HepG2 (cell line): Measurements from ENCODE around the gene HIRA. TPM values are rescaled to one million over a fixed set of nuclear protein-coding genes. Genes with fewer than 3 reads are reported as not detected.

Source experiments
- ATAC-seq: fragments of 200-7000 bp; cut with Tn5 transposase; 3 replicates; pipeline ENCODE4 v1.9.1; 2020; ENCODE audit warnings: mild to moderate bottlenecking, moderate library complexity
- BruUV-seq: library from RNA; stranded (reverse); fragments of 400-500 nt; replicated peaks from 2 replicates; lab custom pipeline; 2021; lab: Mats Ljungman, UMichigan
- CTCF ChIA-PET: fragments of 300-600 bp; formaldehyde crosslinking; extraction: SDS; loops from one replicate; lab custom pipeline; 2021; ENCODE audit warnings: low total read pairs, inconsistent platforms, low intra/inter-chr PET ratio; lab: Yijun Ruan, JAX
- POLR2A ChIA-PET: fragments of 350-600 bp; sonication (Branson Sonifier 250); formaldehyde crosslinking; loops from one replicate; lab custom pipeline; 2020; ENCODE audit warnings: antibody characterized with exemption, inconsistent platforms; lab: Yijun Ruan, JAX
- DNase-seq: peaks from one replicate; pipeline ENCODE4 v3.0.0-alpha.2; 2015; ENCODE audit warnings: low spot score
- FAIRE-seq: peaks from 3 replicates; lab custom pipeline; 2011; peaks lifted over from hg19 to GRCh38; lab: Jason Lieb, UNC
- H2AFZ ChIP-seq: one replicate; pipeline ENCODE4 v1.6.1; 2011; ENCODE audit warnings: low read length, inconsistent platforms
- H3K27ac ChIP-seq: fragments of 300-600 bp; 3 replicates; pipeline ENCODE4 v1.8.0; 2011; ENCODE audit warnings: mixed run types, mild to moderate bottlenecking, mixed read lengths, low read length, inconsistent platforms; ENCODE audit not compliant: insufficient read depth; ENCODE audit errors: extremely low read length
- H3K27me3 ChIP-seq, 2 experiments: fragments of 200-600 bp in 1 of 2; 2 replicates in 1 of 2; 3 replicates in 1 of 2; pipeline versions ENCODE4 v1.6.0 to v1.8.0; 2011; ENCODE audit warnings: low read length in 2 of 2, mild to moderate bottlenecking in 2 of 2, moderate library complexity in 2 of 2, inconsistent platforms in 1 of 2; ENCODE audit not compliant: insufficient read depth in 2 of 2, control insufficient read depth in 1 of 2
- H3K36me3 ChIP-seq, 2 experiments: fragments of 200-600 bp in 1 of 2; replicated peaks in 1 of 2; 2 replicates in 1 of 2; 3 replicates in 1 of 2; pipeline versions ENCODE4 v1.5.1 to v1.8.0; 2011; ENCODE audit warnings: low read length in 2 of 2, inconsistent platforms in 1 of 2; ENCODE audit not compliant: insufficient read depth in 2 of 2, control insufficient read depth in 1 of 2
- H3K4me1 ChIP-seq: 2 replicates; pipeline ENCODE4 v1.5.1; 2012; ENCODE audit warnings: low read length, inconsistent platforms; ENCODE audit not compliant: insufficient read depth
- H3K4me2 ChIP-seq: 2 replicates; pipeline ENCODE4 v1.6.0; 2011; ENCODE audit warnings: low read depth, low read length, inconsistent platforms
- H3K4me3 ChIP-seq, 3 experiments: fragments of 200-600 bp in 1 of 3; sonication (generic), shearing (Covaris generic) in 1 of 3; replicated peaks in 1 of 3; 2 replicates each; pipeline ENCODE4 v1.5.1; 2011 to 2016; ENCODE audit warnings: low read length in 3 of 3, inconsistent platforms in 2 of 3, low read depth in 2 of 3, mild to moderate bottlenecking in 2 of 3, control low read depth in 1 of 3, mixed read lengths in 1 of 3; ENCODE audit not compliant: insufficient read depth in 1 of 3
- H3K79me2 ChIP-seq: one replicate; pipeline ENCODE4 v1.6.1; 2011; ENCODE audit warnings: low read length, inconsistent platforms; ENCODE audit not compliant: insufficient read depth
- H3K9ac ChIP-seq: 2 replicates; pipeline ENCODE4 v1.6.0; 2011; ENCODE audit warnings: mild to moderate bottlenecking, low read depth, low read length, inconsistent platforms; ENCODE audit not compliant: insufficient read depth
- H3K9me3 ChIP-seq: 2 replicates; pipeline ENCODE4 v1.5.1; 2012; ENCODE audit warnings: mild to moderate bottlenecking, low read length
- H4K20me1 ChIP-seq: 2 replicates; pipeline ENCODE4 v1.6.0; 2011; ENCODE audit warnings: inconsistent platforms, mild to moderate bottlenecking, low read length, moderate library complexity; ENCODE audit not compliant: insufficient read depth
- ATF5 ChIP-seq: sonication (generic); formaldehyde crosslinking; IDR thresholded peaks from 2 replicates; pipeline ENCODE4 v1.4.0; 2020; ENCODE audit warnings: mild to moderate bottlenecking, low read depth, missing genetic modification reagents
- CHD4 ChIP-seq: fragments of 200-600 bp; sonication (generic); IDR thresholded peaks from 2 replicates; pipeline ENCODE4 v1.7.0; 2017; ENCODE audit warnings: mild to moderate bottlenecking, low read length, borderline replicate concordance
- HMGXB3 ChIP-seq: sonication (generic); formaldehyde crosslinking; IDR thresholded peaks from 2 replicates; pipeline ENCODE4 v1.4.0; 2020; ENCODE audit warnings: missing genetic modification reagents, borderline replicate concordance
- MAF1 ChIP-seq: sonication (generic); formaldehyde crosslinking; IDR thresholded peaks from 2 replicates; pipeline ENCODE4 v1.5.0; 2020; ENCODE audit warnings: missing genetic modification reagents, borderline replicate concordance
- RBM22 ChIP-seq: fragments of 200-400 bp; formaldehyde crosslinking; optimal IDR thresholded peaks from 2 replicates; pipeline ENCODE3; 2017; ENCODE audit warnings: mild to moderate bottlenecking, low read length, moderate library complexity
- TBX2 ChIP-seq: sonication (generic); formaldehyde crosslinking; IDR thresholded peaks from 2 replicates; pipeline ENCODE4 v1.5.0; 2020; ENCODE audit warnings: missing genetic modification reagents, mild to moderate bottlenecking, borderline replicate concordance
- ZNF605 ChIP-seq: sonication (generic); formaldehyde crosslinking; IDR thresholded peaks from 2 replicates; pipeline ENCODE4 v1.8.0; 2022; ENCODE audit warnings: mild to moderate bottlenecking, missing genetic modification reagents
- WGBS: methylation state at CpG from one replicate; pipeline ENCODE4 v1.1.6; 2017; ENCODE audit warnings: low lambda C conversion rate; 5-methylcytosine and 5-hydroxymethylcytosine counted together
- in situ Hi-C: cut with HindIII; loops from 2 replicates; pipeline ENCODE4 v1.10.0; 2017; ENCODE audit warnings: low pct_unique_long_range_greater_than_20kb; ENCODE audit not compliant: extremely low pct_ligation_motif_present
- intact Hi-C: fragments of 100-400 bp; cut with micrococcal nuclease; formaldehyde crosslinking; loops from one replicate; pipeline ENCODE4 v1.10.0; 2022; ENCODE audit not compliant: unreplicated experiment
- polyA plus RNA-seq, 8 experiments: library from polyadenylated mRNA; depleted of rRNA in 3 of 8; stranded (reverse) in 7 of 8; unstranded in 1 of 8; fragments of >200 nt; fragmentation: Illumina TruSeq in 4 of 8; extraction: Trizol in 4 of 8; gene quantifications; 2 replicates each; pipeline versions ENCODE4 v1.2.1 to v1.2.3, GENCODE V29; 2011 to 2016; ENCODE audit warnings: low read depth in 4 of 8, missing spikeins in 1 of 8, mixed read lengths in 1 of 8; ENCODE audit not compliant: insufficient read depth in 1 of 8
- total RNA-seq, 5 experiments: library from RNA; depleted of rRNA; stranded (reverse); fragments of >200 nt; fragmentation: Illumina TruSeq; extraction: Trizol; gene quantifications; 2 replicates each; pipeline ENCODE4 v1.2.3, GENCODE V29; 2016; ENCODE audit warnings: low read depth in 1 of 5

The HIRA gene
- total and polyA plus RNA-seq, 2 of the 13 experiments (the other 11 are each of a cell fraction or from before 2014, with no cell fraction given): 21.5 to 29.2 TPM

- in situ Hi-C loops (no loop called here), intact Hi-C loops (no loop called here)
- no peak overlapping the region for H2AFZ ChIP-seq
- no peak overlapping the region for H3K27ac ChIP-seq
- no peaks in the 10 kb centered on the region for H3K27me3 ChIP-seq
- FAIRE-seq (no peak), ATAC-seq (no peak), DNase-seq (no peak)
- no peaks in the 10 kb centered on the region for H3K4me1 ChIP-seq
- H3K9ac ChIP-seq: no peak overlapping the region
- no TSS peak for BruUV-seq
- WGBS: 92% methylated on average over 5 of the region's 6 CpGs
- peaks cover 32 to 79% of the 10 kb centered on the region in 2 experiments; a peak in 4 of 5 replicates for H3K36me3 ChIP-seq
- no peak overlapping the region for H3K4me2 ChIP-seq
- TF ChIP-seq HMGXB3 (no peak), CHD4 (no peak)
- POLR2A ChIA-PET: no interaction called here
- no peaks in the 10 kb centered on the region for H4K20me1 ChIP-seq
- no peaks in the 10 kb centered on the region for H3K9me3 ChIP-seq
- H3K79me2 ChIP-seq: no peaks in the 10 kb centered on the region
- no peak overlapping the region for H3K4me3 ChIP-seq
- CTCF ChIA-PET: no interaction called here
Observed at GRCh38 chr22:19396561-19396933, 35.0 kb downstream of the HIRA start.

- WGBS: 100% methylated on average over 3 of the region's 4 CpGs
- POLR2A ChIA-PET: no interaction called here
- Histone ChIP-seq H3K4me3 (no peak overlapping the region), H3K36me3 (peaks cover 26 to 80% of the 10 kb centered on the region in 2 experiments), H2AFZ (no peak overlapping the region)
- FAIRE-seq (no peak), DNase-seq (no peak)
- CTCF ChIA-PET: no interaction called here
- TF ChIP-seq RBM22 (peak; percentile 76), MAF1 (CRISPR knock-in tag) (no peak), TBX2 (CRISPR knock-in tag) (no peak), ATF5 (CRISPR knock-in tag) (no peak), ZNF605 (CRISPR knock-in tag) (no peak)
- TF ChIP-seq, all 625 proteins: peak for 1
- Histone ChIP-seq H4K20me1 (no peaks in the 10 kb centered on the region), H3K4me1 (no peaks in the 10 kb centered on the region), H3K27ac (no peak overlapping the region), H3K9me3 (no peaks in the 10 kb centered on the region), H3K9ac (no peak overlapping the region), H3K4me2 (no peak overlapping the region), H3K27me3 (no peaks in the 10 kb centered on the region), H3K79me2 (no peaks in the 10 kb centered on the region)
- intact Hi-C loops (no loop called here), in situ Hi-C loops (no loop called here)
- ATAC-seq: no peak
- BruUV-seq: no TSS peak
Observed at GRCh38 chr22:19395276-19395675, 36.3 kb downstream of the HIRA start.
